HG03439 (cell line): ENCODE results near the gene BTBD9.
"Not testable (repeated sequence)": the region's sequence is repeated elsewhere in the genome, so short reads cannot be mapped to it uniquely, and the experiment has no call there.

Source experiments
- ATAC-seq: cut with Tn5 transposase; IDR thresholded peaks from one replicate; pipeline ENCODE4 v1.9.1; 2021; ENCODE audit warnings: mild to moderate bottlenecking, moderate library complexity; ENCODE audit not compliant: unreplicated experiment

The BTBD9 gene

DNA sequence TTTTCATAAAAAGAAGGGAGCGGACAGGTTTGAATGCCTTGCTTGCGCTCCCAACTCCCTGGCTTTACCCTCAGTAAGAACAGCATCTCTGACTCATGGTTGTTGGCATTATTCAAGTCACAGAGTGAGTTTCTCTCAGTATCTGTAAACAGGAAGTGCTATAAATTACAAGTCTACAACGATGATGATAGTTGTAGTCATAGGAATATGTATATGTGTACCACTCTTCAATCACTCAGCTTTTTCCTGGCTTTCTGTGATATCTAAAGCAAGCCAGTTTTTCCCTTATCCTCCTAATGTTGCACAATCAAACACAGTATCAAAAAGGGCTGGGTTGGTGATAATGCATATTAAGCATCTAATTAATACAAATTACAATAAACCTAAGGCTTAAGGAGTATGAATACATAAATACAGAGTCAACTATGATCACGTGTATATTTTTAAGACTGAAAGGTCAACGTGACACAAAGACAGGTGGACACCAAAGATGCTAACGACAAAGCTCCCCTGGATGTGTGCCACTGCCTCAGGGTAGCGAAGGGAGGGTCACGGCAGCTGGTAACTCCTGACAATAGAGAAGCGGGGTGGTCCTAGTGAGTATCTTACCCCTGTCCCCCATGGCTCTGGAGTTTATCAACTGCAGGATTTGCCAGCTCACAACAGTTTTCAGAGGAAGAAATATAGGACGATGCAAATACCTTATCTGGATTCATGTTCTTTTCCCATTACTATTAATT, 202.8 kb downstream of the BTBD9 start:
- no peak for ATAC-seq

DNA sequence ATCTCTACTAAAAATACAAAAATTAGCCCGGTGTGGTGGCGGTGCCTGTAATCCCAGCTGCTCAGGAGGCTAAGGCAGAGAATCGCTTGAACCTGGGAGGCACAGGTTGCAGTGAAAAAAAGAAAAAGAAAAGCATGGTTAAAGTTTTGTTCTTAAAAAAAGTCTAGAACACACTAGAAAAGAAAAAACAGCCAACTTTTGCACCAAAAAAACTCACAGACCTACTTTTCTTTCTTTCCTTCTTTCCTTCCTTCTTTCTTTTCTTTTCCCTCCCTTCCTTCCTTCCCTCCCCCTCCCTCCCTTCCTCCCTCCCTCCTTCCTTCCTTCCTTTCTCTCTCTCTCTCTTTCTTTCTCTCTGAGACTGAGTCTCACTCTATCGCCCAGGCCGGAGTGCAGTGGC, 204.4 kb downstream of the BTBD9 start:
- no peak for ATAC-seq

- no peak for ATAC-seq
These were observed 205.7 kb downstream of the BTBD9 start for GRCh38 chr6:38434051-38434450.

- no peak for ATAC-seq
These were observed 207.2 kb downstream of the BTBD9 start for GRCh38 chr6:38432479-38432878.

GRCh38 chr6:38432079-38432478, 207.7 kb downstream of the BTBD9 start:
- ATAC-seq = no peak

DNA sequence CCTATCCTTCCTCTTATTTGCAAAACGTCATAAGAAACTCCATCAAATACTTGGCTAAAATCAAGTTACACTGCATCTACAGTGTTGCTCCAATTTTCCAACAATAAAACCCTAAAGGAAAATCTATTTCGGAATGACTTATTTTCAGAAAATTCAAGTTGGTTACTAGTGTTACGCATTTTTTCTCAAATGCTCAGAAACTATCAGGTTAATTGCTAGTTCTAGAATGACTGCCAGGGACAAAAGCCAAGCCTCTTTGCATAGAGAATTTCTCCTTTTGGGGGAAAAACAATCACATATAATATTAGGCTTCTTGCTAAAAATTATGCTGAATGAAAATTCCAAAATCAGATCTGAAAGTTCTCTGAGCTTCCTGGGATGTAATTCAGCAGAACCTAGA, 210.2 kb downstream of the BTBD9 start:
- ATAC-seq = no peak

DNA sequence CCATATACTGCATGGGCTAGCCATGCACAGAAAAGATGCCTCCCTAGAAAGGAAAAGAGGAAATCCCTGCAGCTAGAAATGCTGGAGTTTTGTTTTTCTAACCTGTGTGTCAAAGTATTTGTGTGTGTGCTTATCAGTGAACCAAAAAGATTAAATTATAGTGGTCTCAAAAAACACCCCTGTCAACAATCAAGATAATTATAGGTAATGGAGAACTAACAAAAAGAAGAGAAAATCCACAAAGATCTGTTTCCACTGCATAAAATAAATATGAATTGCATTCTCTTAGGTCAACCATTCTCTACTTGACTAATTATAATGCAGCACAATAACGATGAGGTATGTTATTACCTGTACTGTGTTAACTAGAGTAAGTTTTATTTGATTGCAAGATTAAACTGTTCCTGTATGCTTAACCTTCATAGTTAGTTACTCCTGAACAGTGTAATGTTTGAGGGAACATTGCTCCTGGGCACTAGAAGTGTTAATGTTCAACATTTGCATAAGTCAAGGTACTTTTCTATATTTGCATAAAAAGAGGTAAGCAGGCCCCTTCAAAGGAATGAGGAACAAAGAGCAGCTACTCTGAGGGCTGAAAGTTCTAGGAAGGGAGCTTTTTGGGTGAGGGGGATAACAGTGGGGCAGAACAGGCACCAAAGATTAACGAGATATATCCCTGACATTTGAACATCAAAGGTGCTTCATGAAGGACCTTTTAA, 212.1 kb downstream of the BTBD9 start:
- ATAC-seq = no peak

DNA sequence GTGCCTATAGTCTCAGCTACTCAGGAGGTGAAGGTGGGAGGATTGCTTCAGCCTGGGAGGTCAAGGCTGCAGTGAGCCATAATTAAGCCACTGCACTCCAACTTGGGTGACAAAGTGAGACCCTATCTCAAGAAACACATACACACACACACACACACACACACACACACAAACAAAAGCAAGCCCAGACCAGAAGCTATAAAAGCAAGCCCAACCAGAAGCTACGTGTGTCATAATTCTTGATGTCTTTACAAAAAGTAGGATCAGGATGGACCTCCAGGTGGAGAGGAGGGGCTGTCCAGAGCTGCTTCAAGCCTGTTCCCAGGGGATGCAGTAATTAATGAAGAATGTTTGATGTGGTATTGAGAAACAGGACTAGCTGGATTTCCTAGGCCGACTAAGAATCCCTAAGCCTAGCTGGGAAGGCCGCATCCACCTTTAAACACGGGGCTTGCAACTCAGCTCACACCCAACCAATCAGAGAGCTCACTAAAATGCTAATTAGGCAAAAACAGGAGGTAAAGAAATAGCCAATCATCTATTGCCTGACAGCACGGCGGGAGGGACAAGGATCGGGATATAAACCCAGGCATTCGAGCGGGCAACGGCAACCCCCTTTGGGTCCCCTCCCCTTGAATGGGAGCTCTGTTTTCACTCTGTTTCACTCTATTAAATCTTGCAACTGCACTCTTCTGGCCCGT, 213.8 kb downstream of the BTBD9 start:
- ATAC-seq = not testable (repeated sequence)

DNA sequence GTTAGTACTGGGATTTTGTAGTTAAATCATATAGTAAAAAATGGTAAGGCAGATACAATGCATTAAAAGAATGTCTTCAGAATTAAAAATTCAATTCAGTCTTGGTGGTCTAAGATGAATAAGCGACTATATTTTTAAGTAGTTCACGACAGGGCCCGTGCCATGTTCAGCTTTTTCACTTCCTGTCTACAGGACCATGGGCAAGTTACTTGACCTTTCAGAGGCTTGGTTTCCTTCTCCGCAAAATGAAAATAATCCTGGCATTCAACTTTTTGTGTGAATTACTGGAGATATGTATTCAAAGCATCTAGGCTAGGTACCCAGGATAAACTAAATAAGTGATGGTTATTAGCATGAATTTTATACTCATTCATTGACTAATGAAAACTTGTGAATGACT, 216.0 kb downstream of the BTBD9 start:
- ATAC-seq = no peak

GRCh38 chr6:38420207-38420606, 219.5 kb downstream of the BTBD9 start:
- no peak for ATAC-seq

- ATAC-seq = no peak
These were observed 222.2 kb downstream of the BTBD9 start for GRCh38 chr6:38417521-38417920.

GRCh38 chr6:38415231-38416005, 224.3 kb downstream of the BTBD9 start:
- ATAC-seq = no peak

DNA sequence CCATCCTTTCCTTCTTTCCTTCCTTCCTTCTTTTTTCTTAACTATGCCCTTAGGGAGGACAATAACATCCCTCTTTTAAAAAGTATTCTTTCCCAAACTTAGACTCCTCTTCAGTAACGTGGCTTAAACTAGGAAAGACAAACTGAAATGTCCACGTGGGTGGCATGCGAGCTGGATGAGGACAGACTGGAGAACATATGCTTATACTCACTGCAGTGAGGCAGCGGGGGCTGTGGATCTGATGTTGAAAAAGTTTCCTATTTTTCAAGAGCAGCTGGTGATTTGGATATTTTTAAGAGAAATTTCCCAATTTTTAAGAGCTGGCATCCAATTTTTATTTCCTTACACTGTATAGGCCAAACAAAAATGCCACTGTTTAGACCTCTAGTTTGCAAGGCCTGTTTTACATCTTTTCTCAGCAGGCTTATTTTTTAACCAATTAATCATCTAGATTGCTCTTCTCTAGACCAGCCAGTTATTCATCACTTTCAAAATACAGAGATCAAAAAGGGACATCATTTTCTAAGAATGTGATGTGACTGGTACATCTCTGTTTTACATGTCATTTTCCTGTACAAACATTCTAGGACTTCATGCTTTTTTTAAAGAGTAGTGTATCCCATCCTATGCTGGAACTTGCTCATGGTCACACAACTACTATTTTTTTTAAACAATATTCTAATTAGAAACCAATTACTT, 226.5 kb downstream of the BTBD9 start:
- no peak for ATAC-seq

DNA sequence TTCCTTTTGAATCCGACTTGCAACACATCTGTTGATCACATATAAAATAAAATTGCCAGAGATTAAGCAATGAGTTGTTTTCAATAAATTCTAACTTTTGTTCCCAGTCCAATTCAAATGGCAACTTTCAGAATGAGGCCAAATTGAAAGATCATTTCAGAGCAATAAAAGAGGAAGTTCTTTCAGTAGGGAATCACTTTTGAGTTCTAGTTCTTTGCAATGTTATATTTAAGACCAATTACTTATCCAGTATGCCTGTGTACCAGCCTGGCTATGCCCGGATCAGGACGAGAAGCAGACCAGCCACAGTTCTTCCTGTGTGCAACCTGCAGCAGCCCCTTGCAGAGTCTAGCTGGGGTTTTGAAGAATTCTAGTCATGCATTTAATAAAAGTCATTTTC, 232.5 kb downstream of the BTBD9 start:
- no peak for ATAC-seq

DNA sequence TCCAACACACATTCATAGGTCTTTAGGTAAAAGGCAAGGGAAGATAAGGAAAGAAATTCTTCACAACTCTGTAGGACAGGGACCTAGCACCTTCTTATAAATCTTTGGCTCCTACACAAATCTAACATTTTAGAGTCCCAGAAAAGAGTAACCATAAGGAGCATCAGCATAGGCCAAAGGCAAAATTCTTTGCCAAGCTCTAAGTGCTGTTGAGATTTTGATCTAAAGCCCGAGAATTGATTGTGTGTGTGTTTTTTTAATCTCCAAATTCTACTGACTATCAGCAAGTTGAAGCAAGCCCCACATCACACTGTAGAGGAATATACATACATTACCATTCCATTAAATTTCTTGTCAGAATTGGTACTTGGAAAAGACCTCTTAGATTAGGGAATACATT, 233.6 kb downstream of the BTBD9 start:
- ATAC-seq = no peak

- no peak for ATAC-seq
These were observed 234.7 kb downstream of the BTBD9 start for GRCh38 chr6:38404900-38405556.

- ATAC-seq = no peak
These were observed 235.4 kb downstream of the BTBD9 start for GRCh38 chr6:38404355-38404754.

DNA sequence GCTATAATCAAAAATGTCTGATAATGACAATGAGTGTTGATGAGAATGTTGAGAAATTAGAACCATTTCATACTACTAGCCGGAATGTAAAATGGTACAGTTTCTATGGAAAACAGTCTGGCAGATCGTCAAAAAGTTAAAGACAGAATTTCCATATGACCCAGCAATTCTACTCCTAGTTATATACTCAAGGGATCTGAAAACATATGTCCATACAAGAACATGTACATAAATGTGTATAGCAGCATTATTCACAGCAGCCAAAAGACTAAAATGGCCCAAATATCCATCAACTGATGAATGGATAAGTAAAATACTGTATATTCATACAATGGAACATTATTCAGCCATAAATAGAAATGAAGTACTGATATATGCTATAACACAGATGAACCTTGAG, 236.2 kb downstream of the BTBD9 start:
- no peak for ATAC-seq

GRCh38 chr6:38400764-38401163, 239.0 kb downstream of the BTBD9 start:
- no peak for ATAC-seq

DNA sequence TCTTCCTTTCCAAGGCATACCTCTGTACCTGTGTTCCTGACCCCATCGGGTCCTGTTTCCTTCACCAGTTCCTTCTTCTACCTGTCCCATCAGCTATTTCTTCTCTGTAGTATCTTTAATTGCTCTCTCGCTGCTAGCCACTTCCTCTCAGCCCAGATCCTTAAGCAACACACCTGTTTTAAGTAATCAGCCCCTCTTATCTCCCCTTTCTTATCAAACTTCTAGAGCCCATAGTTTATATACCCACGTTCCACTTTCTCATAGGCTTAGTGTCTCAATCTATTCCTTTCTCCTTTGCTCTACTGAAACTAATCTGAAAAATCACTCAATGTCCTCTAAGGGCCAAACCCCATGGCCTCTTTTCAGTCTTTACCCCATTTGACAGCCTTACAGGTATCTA, 239.6 kb downstream of the BTBD9 start:
- ATAC-seq = no peak
